Left lobe of liver (tissue), 2 donors: ENCODE data around the gene CYP1B1. TPM values are rescaled to one million over a fixed set of nuclear protein-coding genes. Genes with fewer than 3 reads are reported as not detected.
A peak's percentile ranks its signal among the peaks of the same experiment; 100 is the strongest.
"Not testable (repeated sequence)": the region's sequence is repeated elsewhere in the genome, so short reads cannot be mapped to it uniquely, and the experiment has no call there.

Experiments
- ATAC-seq: fragments of 200-7000 bp; cut with Tn5 transposase; one replicate; pipeline ENCODE4 v1.9.1; 2020; ENCODE audit warnings: mild to moderate bottlenecking, moderate library complexity
- DNase-seq: peaks from one replicate; pipeline ENCODE4 v3.0.0-alpha.2; 2020; ENCODE audit warnings: low spot score
- total RNA-seq: library from RNA; stranded (reverse); gene quantifications from one replicate; pipeline ENCODE4 v1.2.1, GENCODE V29; 2021
- donor health status: DM: no; HTN: no; CAD: no; lungs with moderate emphysema.
- donor health status: DM: no; HTN: yes; CAD: no.

The CYP1B1 gene
- total RNA-seq, 1 donor from 2014 or later = 6.1 TPM

GRCh38 chr2:38099099-38100028 lies 23.4 kb upstream of the CYP1B1 start:
- ATAC-seq (no peak), DNase-seq (no peak)

- DNase-seq (no peak), ATAC-seq (peak; percentile 75)
Observed at GRCh38 chr2:38098421-38099098, 22.6 kb upstream of the CYP1B1 start.

DNA sequence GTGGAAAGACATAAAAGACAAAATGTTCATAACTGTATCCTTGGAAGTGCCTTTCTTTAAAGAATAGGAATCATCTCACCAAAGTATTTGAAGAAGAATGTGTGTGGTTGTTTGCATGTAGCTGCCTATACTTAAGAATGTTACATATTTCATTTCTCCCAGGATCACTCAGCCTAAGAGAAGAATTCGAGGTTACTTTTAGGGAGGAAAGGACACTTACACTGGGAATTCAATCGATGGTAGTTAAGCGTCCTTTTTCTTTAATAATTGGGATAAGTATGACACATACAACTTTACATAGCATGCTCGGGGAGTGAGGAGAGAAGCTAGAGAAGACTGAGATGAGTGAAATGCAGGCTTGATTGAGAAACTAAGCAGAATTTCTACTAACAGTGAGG lies 22.0 kb upstream of the CYP1B1 start:
- ATAC-seq = no peak
- no peak for DNase-seq

- peak; percentile 49 for ATAC-seq
- no peak for DNase-seq
Observed at GRCh38 chr2:38097258-38097987, 21.5 kb upstream of the CYP1B1 start.

- no peak for DNase-seq
- no peak for ATAC-seq
Observed at GRCh38 chr2:38095996-38096861, 20.3 kb upstream of the CYP1B1 start.

GRCh38 chr2:38095079-38095995 lies 19.4 kb upstream of the CYP1B1 start:
- ATAC-seq (no peak), DNase-seq (no peak)

DNA sequence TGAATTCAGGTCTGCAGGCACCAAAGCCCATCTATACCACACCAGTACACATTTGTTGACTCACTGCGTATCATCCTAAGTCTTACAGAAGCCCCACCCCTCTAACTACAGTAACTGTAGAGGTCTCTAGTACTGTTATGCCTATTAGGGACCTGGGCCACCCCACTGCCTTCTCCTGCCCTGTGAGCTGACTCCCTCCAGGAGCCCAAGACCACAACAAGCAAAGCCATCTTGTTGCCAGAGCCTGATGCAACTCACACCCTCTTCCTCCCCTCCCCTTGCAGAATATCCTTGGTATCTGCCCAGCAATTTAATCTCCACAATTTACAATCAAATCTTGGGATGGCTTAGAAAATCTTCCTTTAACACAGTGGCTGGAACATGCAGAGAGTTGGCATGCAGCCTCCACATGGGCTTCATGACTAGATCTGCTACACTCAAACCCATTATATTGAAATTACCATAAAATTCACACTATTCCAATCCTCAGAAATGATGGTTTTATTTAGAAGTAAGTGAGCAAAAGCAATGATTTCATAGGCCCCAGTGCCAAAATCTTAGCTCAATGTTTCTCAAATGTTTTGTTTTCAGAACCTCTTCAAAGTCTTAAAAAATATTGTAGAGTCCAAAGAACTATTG lies 17.7 kb upstream of the CYP1B1 start:
- DNase-seq = no peak
- no peak for ATAC-seq

DNA sequence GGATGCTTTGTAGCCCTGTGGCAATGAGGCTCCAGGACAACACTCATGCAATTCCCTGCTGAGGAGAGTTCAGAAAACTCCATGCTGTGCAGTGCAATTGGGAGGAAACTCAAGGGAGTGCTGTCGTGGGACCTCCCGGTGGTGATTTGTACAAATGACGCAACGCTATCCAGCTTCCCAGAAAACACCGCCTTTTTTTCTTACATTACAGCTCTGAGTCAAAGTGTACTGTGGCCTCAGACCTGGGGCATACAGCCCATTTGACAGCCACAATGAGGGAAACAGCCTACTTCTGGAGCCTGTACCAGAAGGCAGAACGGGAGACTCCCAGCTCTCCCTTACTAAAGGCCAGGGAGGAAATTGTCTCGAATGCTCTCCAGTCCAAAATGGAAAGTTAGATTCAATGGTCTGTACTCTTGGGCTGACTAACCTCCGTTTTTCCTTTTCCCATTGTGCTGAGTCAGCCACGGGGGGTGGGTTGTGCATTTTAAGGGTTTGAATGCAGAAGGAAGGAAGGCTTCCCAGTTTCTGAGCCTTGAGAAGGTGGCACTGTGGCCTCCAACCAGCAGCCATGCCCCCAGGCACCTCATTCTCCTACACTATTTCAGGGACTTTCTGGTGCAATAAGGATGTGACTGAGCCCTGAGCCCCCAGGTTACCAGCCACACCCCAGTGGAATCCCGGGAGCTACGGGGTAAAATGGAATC lies 16.4 kb upstream of the CYP1B1 start:
- ATAC-seq = peak; percentile 16
- DNase-seq = no peak

DNA sequence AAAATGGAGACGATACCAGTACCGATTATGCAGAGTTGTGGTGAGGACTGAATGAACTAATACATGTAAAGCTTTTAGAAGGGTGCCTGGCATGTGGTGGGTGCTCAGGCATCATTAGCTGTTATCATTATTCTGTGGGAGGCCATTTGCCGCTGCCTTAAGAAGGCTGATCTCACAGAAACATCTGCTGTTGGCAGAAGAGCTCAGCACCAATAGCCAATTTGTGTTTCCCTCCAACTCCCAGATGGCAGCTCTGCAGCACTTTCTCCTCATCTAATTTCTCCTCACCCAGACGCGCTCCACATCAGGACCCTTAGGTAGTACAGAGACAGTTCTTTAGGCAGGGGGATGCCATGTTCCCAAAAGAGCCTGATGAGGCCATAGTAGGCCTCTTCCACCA lies 15.8 kb upstream of the CYP1B1 start:
- ATAC-seq (no peak), DNase-seq (no peak)

GRCh38 chr2:38090928-38091327 lies 15.0 kb upstream of the CYP1B1 start:
- ATAC-seq = no peak
- DNase-seq = no peak

DNA sequence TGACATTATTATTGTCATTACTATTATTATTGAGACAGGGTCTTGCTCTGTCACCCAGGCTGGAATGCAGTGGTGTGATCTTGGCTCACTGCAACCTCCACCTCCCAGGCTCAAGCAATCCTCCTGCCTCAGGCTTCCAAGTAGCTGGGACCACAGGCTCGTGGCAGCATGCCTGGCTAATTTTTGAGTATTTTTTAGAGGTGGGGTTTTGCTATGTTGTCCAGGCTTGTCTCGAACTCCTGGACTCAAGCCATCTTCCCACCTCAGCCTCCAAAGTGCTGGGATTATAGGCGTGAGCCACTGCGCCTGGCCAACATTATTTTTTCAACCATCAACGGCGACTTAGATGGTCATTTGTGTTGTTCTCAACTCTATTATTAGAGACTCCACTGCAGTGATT lies 14.3 kb upstream of the CYP1B1 start:
- not testable (repeated sequence) for ATAC-seq

DNA sequence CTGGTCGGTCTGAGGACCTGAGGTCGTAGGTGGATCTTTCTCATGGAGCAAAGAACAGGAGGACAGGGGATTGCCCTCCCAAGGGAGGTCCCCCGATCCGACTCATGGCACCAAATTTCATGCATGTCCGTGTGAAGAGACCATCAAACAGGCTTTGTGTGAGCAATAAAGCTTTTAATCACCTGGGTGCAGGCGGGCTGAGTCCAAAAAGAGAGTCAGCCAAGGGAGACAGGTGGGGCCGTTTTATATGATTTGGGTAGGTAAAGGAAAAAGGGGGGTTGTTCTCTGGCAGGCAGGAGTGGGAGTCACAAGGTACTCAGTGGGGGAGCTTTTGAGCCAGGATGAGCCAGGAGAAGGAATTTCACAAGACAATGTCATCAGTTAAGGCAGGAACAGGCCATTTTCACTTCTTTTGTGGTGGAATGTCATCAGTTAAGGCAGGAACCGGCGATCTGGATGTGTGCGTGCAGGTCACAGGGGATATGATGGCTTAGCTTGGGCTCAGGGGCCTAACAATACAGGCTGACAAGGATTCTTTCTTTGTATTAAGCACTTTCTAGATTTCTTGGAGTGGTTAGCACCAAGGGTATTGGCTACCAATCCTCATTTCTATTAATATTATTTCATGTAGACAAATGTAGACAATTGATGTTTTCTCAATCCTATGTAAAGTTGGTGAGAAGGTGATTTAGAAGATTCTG lies 10.2 kb upstream of the CYP1B1 start:
- not testable (repeated sequence) for ATAC-seq, DNase-seq

More for the DNA sequence above, 14.3 kb upstream of the CYP1B1 start:
- DNase-seq = not testable (repeated sequence)

- DNase-seq, ATAC-seq: not testable (repeated sequence)
Observed at GRCh38 chr2:38084556-38084955, 8.6 kb upstream of the CYP1B1 start.

- DNase-seq, ATAC-seq: not testable (repeated sequence)
Observed at GRCh38 chr2:38082727-38083126, 6.8 kb upstream of the CYP1B1 start.

DNA sequence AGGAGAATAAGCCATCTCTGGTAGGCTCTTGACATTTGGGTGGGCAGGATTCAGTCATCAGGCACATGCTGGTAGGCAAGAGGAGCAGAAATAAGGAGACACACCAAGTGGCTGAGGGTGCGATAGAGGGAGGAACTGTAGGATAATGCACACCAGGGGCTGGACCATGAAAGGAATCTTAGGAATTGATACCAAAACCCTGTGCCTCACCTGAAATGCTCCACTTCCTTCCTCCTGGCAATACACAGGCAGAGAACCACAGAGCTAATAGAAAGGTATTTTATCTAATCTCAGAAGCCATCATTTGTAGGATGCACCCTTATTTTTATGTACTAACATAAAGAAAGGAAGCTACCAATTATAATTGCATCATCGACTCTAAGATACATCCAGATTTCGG lies 4.4 kb upstream of the CYP1B1 start:
- ATAC-seq = no peak
- no peak for DNase-seq

GRCh38 chr2:38079116-38080052 lies 3.4 kb upstream of the CYP1B1 start:
- ATAC-seq (no peak), DNase-seq (no peak)

DNA sequence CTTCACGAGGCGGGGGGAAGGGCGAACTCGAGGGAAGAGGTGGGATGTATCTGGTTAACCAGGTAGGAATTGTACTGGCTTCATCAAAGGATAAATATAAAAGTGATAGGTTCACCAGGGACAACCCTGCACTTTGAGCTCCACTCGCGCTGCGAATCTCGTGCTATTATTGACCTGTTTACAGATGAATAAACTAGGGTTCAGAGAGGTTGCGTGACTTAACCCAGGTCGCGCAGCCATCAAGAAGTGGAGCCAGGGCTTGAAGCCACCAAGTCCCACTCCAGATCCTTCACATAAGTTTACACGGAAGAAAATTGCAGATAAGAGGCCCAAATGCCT lies 1.4 kb upstream of the CYP1B1 start:
- ATAC-seq (peak; percentile 50), DNase-seq (peak; percentile 89)
